CD4-positive, alpha-beta T cell treated with Interleukin-17A for 1 hour (primary cell): ENCODE results near the gene WDR48.

Source experiments
- DNase-seq: peaks from one replicate; pipeline ENCODE4 v3.0.0-alpha.2; 2020

The WDR48 gene

DNA sequence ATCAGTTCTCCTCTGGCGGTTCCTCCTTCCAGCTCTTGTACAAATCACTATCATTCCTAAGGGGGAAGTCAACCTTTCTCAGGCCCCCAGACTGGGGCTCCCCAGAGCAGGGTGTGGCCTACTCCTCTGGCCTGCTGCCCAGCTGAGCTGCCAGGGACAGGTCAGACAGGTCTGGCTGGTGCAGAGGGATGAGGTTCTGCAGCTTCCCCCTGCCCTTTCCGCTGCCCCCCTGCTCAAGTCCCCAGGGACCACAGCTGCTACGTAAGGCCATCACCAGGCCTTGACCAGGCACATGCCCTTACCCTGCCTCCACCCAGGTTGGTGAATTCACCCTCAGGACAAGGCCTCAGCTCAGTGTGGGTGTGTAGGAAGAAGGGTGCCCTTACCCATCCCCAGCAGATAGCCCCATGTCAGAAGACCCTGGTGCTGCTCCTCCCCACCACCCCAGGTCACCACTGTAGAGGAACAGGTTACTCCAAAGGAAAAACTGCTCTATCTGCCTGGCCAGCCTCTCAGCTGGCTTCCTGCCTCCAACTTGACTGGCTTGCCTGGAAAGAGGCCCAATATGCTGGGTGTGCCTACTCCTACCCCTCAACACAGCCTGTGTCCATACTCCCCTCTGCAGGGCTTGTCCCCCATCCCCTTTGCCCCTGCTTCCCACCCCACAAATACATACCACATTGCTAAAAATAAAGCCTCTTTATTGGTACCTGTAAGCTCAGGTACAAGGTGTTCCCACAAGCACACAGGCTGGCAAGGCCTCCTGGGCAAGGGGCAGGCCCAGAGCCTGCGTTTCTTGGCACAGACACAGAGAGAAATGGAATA is 89.6 kb downstream of the WDR48 start:
- no peak for DNase-seq

DNA sequence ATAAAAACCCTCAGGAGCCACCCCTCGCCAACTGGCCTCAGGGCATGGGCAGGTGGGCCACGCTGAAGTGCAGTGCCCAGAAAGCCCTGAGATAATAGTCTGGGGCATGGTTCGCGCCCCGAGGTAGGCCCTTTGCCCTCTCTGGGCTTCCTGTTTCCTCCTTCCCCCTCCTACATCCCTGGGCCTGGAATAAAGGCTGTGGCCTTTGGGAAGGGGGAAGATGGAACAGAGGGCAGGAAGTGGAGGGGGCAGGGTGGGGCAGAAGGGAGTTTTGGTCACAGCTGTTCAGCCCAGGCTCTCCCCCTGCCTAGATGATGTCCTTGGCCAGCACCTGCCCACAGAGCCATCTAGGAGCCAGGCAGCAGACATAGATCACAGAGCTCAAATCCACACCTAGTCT is 90.3 kb downstream of the WDR48 start:
- DNase-seq, result no peak

DNA sequence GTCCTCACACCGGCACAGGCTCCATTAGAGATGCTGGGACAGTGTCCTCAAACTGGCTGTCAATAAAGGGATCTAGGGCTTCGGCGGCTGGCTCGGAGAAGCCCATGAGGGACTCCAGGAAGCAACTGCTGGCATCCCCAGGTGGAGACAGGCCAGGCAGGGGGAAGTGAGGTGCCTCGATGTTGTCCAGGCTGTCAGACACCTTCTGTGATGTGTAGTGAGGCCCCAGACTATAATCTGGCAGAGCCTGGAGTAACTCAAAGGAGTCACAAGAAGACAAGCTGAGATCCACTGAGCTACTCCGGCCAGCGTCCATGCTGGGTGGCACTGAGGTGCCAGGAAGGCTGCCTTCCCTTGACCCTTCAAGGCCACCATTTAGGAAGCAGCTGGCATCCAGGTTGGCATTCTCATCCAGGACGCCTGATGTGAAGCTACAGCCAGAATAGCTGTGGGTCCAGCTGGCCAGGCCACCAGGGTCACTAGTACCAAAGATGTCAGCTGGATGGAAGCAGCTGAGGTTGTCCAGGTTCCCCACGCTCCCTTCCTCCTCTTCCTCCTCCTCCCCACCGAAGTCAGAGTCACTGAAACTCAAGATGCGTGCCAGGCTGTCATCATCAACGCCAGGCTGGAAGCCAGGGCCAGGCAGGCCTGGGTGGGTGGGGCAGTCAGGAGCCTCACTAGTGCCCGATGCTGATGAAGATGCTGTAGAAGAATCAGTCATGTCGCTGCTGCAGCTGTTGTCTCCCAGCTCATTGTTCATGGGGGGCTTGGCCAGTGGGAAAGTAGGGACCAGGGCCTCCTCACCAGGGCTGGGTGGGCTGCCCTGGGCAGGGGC is 91.5 kb downstream of the WDR48 start:
- no peak for DNase-seq

DNA sequence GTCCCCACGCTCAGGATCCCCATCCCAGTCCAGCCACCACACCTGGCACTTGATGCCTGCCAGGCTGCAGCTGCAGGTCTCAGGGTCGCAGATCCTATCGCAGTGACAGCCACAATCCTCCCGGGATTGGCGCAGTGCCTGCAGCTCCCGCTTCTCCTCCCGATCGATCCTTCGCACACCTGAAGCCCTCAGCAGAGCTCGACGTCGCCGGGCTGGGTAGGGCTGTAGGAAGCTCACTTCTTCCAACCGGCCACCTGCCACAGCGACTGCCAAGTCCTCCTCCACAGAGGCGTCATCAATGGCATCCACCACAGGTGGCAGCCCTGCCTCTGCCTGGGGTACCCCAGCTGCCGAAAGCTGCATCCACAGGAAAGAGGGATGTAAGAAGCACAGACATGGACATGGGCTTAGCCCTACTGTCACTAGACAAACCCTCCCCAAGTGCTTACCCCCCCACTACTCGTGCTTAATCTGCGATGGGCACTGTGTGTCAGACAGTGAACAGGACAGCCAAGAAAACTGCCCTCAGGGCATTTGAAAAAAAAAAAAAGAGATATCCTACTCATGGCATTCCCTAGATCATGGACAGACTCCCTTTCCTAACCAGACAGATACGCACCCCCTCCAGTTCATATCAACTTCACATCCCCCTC is 92.4 kb downstream of the WDR48 start:
- DNase-seq, result no peak

DNA sequence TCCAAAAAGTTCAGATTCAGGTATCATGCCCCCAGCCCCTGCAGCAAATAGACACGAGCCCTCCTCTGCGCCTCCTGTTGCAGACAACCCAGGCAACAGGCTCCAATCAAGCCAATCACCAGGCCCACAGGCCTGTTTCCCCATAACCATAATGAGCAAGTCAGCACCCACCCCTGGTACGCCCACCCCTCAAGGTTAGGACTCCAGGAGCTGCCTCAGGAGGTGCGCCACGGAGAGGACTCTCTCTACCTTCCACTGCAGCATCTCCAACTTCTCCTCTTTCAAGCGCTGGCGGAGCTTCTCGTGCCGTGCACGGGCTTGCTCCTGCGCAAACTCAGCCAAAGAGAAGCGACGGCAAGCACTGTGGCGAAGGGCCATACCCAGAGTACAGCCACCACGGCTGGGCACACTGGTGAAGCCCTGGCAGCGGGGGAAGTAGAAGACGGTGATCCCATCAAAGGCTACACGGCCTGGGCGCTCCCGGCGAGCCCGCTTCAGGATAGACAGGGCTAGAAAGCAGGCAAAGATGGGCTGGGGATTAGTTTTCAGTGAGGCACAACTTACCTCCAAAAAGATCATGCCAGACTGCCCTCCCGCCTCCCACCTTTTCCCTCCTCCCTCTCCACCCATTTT is 93.0 kb downstream of the WDR48 start:
- no peak for DNase-seq

DNA sequence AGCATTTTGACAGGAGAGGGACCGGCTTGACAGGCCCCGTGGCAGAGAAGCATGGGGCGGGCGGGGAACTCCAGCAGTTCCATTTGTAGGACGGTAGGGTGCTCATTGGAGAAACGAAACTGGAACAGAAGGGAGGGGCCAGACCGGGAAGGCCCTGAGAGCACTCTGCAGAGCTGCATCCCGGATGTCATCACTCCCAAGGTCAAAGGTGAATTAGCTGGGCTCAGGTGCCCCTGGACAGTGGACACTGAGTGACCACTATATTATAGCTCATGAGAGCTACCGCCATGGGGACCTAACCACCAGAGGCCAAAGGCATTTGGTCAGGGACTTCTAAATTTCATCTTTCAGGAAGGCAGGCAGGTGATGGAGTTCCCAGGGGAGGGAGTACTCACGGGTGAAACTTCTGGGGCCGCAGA is 94.3 kb downstream of the WDR48 start:
- no peak for DNase-seq
